HG03135 (cell line): ENCODE results near the gene IMP3.
"Not testable (repeated sequence)": the region's sequence is repeated elsewhere in the genome, so short reads cannot be mapped to it uniquely, and the experiment has no call there.

ENCODE experiments used
- ATAC-seq: cut with Tn5 transposase; IDR thresholded peaks from one replicate; pipeline ENCODE4 v1.9.1; 2021; ENCODE audit warnings: mild to moderate bottlenecking, moderate library complexity; ENCODE audit not compliant: unreplicated experiment

The IMP3 gene

GRCh38 chr15:75651810-75652543 lies 12.0 kb upstream of the IMP3 start:
- ATAC-seq, result no peak

- ATAC-seq, result no peak
These were observed 11.1 kb upstream of the IMP3 start for GRCh38 chr15:75650908-75651809.

- ATAC-seq, result no peak
These were observed 9.8 kb upstream of the IMP3 start for GRCh38 chr15:75649848-75650247.

- ATAC-seq, result no peak
These were observed 9.2 kb upstream of the IMP3 start for GRCh38 chr15:75649045-75649761.

- ATAC-seq, result no peak
These were observed 8.4 kb upstream of the IMP3 start for GRCh38 chr15:75648156-75649000.

- no peak for ATAC-seq
These were observed 7.5 kb upstream of the IMP3 start, which contains the start of gene SNX33 for GRCh38 chr15:75647370-75648155. Gene SNX33 (plus strand): TSS chr15:75647912. CDS start chr15:75649103, 1,191 bp downstream.

- no peak for ATAC-seq
These were observed 6.9 kb upstream of the IMP3 start for GRCh38 chr15:75646944-75647364.

- ATAC-seq, result no peak
These were observed 6.3 kb upstream of the IMP3 start for GRCh38 chr15:75646112-75646943.

GRCh38 chr15:75644376-75644775 lies 4.4 kb upstream of the IMP3 start:
- ATAC-seq, result no peak

GRCh38 chr15:75641603-75642002 lies 1.6 kb upstream of the IMP3 start:
- no peak for ATAC-seq

- ATAC-seq, result no peak
These were observed 1.1 kb upstream of the IMP3 start for GRCh38 chr15:75641179-75641503.

GRCh38 chr15:75640483-75641178 lies 607 bp upstream of the IMP3 start:
- ATAC-seq, result peak; percentile 22

- ATAC-seq, result no peak
These were observed 774 bp downstream of the IMP3 start for GRCh38 chr15:75639191-75639708.

GRCh38 chr15:75637245-75638009 lies 2.6 kb downstream of the IMP3 start:
- no peak for ATAC-seq

GRCh38 chr15:75636026-75636425 lies 4.0 kb downstream of the IMP3 start:
- no peak for ATAC-seq

- not testable (repeated sequence) for ATAC-seq
These were observed 6.1 kb downstream of the IMP3 start for GRCh38 chr15:75633922-75634321.

GRCh38 chr15:75631935-75632334 lies 8.1 kb downstream of the IMP3 start:
- no peak for ATAC-seq
